ENCODE results near the gene CSK.

Gene CSK

GRCh38 chr15:74842581-74843444 is 60.9 kb downstream of the CSK start, which contains the start of gene ULK3:
ULK3 (minus strand) TSS chr15:74843156; CDS start chr15:74843105, 51 bp downstream.
- no peaks in the 10 kb centered on the region for H3K27me3 Mint-ChIP-seq
- H3K9me3 Mint-ChIP-seq = no peaks in the 10 kb centered on the region
- peaks cover 52% of the 10 kb centered on the region for H3K4me1 Mint-ChIP-seq (ENCODE audit: low read depth)
- peak within 1 kb of the TSS; percentile 92 for H3K4me3 Mint-ChIP-seq
- peaks cover 31% of the 10 kb centered on the region for H3K36me3 Mint-ChIP-seq (ENCODE audit: low read depth)
- peak within 1 kb of the TSS; percentile 95 for H3K27ac Mint-ChIP-seq

GRCh38 chr15:74843445-74843828 is 61.6 kb downstream of the CSK start:
- Mint-ChIP-seq H3K4me1 (ENCODE audit: low read depth) (peaks cover 52% of the 10 kb centered on the region), H3K4me3 (peak overlapping the region; percentile 87), H3K27ac (peak overlapping the region; percentile 95), H3K36me3 (ENCODE audit: low read depth) (peaks cover 34% of the 10 kb centered on the region), H3K27me3 (no peaks in the 10 kb centered on the region), H3K9me3 (no peaks in the 10 kb centered on the region)

- peak overlapping the region; percentile 87 for H3K4me3 Mint-ChIP-seq
- peaks cover 52% of the 10 kb centered on the region for H3K4me1 Mint-ChIP-seq (ENCODE audit: low read depth)
- H3K27me3 Mint-ChIP-seq = no peaks in the 10 kb centered on the region
- no peaks in the 10 kb centered on the region for H3K9me3 Mint-ChIP-seq
- H3K27ac Mint-ChIP-seq = peak overlapping the region; percentile 95
- H3K36me3 Mint-ChIP-seq (ENCODE audit: low read depth) = peaks cover 38% of the 10 kb centered on the region
Measured at GRCh38 chr15:74843891-74844299, 62.0 kb downstream of the CSK start.

- no peaks in the 10 kb centered on the region for H3K27me3 Mint-ChIP-seq
- H3K4me3 Mint-ChIP-seq = peak overlapping the region; percentile 37
- peaks cover 41% of the 10 kb centered on the region for H3K36me3 Mint-ChIP-seq (ENCODE audit: low read depth)
- peaks cover 52% of the 10 kb centered on the region for H3K4me1 Mint-ChIP-seq (ENCODE audit: low read depth)
- no peaks in the 10 kb centered on the region for H3K9me3 Mint-ChIP-seq
- peak overlapping the region; percentile 95 for H3K27ac Mint-ChIP-seq
Measured at GRCh38 chr15:74844319-74845207, 62.7 kb downstream of the CSK start.

- Mint-ChIP-seq H3K36me3 (ENCODE audit: low read depth) (peaks cover 45% of the 10 kb centered on the region), H3K9me3 (no peaks in the 10 kb centered on the region), H3K4me3 (peak overlapping the region; percentile 37), H3K4me1 (ENCODE audit: low read depth) (peaks cover 52% of the 10 kb centered on the region), H3K27ac (peak overlapping the region; percentile 95), H3K27me3 (no peaks in the 10 kb centered on the region)
Measured at GRCh38 chr15:74845208-74845568, 63.3 kb downstream of the CSK start.

- H3K9me3 Mint-ChIP-seq = no peaks in the 10 kb centered on the region
- H3K27me3 Mint-ChIP-seq = no peaks in the 10 kb centered on the region
- peak overlapping the region; percentile 95 for H3K27ac Mint-ChIP-seq
- H3K36me3 Mint-ChIP-seq (ENCODE audit: low read depth) = peaks cover 45% of the 10 kb centered on the region
- peak overlapping the region; percentile 37 for H3K4me3 Mint-ChIP-seq
- H3K4me1 Mint-ChIP-seq (ENCODE audit: low read depth) = peaks cover 51% of the 10 kb centered on the region
Measured at GRCh38 chr15:74845581-74845980, 63.7 kb downstream of the CSK start.

DNA sequence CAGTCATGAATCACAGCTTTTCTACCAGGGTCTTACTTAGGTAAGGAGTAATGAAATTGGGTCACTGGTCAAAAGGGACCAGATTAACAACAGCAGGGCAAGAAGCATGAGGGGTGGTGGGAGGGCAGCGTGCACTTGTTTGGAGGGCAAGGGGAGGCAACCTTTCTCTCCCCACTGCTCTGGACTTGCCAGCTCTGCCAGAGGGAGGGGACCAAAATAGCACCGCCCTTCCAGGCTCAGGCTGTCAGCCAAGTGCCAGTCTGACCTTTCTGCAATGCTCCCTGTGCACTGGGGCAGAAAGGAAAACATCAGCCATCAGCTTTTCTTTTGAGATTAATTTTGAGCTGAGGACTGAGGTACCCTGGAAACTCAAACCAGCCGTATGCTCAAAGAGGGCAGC is 65.6 kb downstream of the CSK start:
- no peak overlapping the region for H3K27ac Mint-ChIP-seq

DNA sequence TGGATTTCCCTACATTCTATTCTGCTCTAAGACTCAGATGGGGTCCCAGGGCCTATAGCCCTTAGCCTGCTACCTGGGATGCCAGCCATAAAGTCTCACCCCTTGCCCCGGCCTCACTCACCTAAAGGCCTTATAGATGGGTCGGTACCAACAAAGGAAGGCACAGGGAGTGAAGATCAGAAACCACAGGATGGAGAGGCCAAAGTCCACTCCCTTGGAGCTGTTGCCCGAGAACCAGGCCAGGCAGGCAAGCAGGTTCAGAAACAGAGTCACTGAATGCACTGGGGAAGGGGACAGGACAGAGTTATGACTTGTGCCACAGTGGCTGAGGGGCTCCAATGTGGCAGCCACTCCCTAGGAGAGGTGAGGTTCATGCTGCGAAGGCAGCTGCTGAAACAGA is 68.5 kb downstream of the CSK start:
- H3K4me3 Mint-ChIP-seq = no peak overlapping the region
- H3K36me3 Mint-ChIP-seq (ENCODE audit: low read depth) = peaks cover 34% of the 10 kb centered on the region
- no peak overlapping the region for H3K27ac Mint-ChIP-seq
- H3K4me1 Mint-ChIP-seq (ENCODE audit: low read depth) = peaks cover 9% of the 10 kb centered on the region
- no peaks in the 10 kb centered on the region for H3K9me3 Mint-ChIP-seq
- H3K27me3 Mint-ChIP-seq = no peaks in the 10 kb centered on the region

More for the DNA sequence above, 65.6 kb downstream of the CSK start:
- Mint-ChIP-seq H3K27me3 (no peaks in the 10 kb centered on the region), H3K4me1 (ENCODE audit: low read depth) (peaks cover 33% of the 10 kb centered on the region), H3K9me3 (no peaks in the 10 kb centered on the region), H3K36me3 (ENCODE audit: low read depth) (peaks cover 34% of the 10 kb centered on the region), H3K4me3 (no peak overlapping the region)

DNA sequence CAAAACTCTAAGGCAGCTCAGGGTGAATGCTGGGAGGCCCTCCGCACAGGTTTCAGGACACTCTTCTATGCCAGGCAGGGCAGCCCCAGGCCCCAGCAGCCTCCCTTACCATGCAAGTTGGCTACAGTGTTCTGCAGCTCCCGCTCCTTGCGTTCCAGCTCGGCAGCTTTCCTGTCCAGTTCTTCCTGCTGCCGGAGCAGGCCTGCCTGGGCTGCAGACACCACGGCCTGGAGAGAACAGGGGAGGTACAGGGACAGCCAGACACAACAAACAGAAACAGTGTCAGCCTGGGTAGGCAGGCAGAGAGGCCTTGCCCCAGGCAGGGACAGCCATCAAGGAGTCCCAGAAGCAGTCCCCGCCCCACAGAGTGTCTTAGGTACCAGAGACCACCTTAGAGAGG is 70.1 kb downstream of the CSK start:
- Mint-ChIP-seq H3K27ac (no peak overlapping the region), H3K27me3 (no peaks in the 10 kb centered on the region), H3K4me1 (ENCODE audit: low read depth) (peaks cover 8% of the 10 kb centered on the region), H3K36me3 (ENCODE audit: low read depth) (peaks cover 27% of the 10 kb centered on the region), H3K4me3 (no peak overlapping the region), H3K9me3 (no peaks in the 10 kb centered on the region)

Measured in stimulated activated naive CD8-positive, alpha-beta T cell treated with anti-CD3 and anti-CD28 coated beads, Interleukin-15, Interleukin-2, amounts not matched to agents 100 ng/mL and 50 ng/mL, for 24 hours (primary cell).